HEK293 (cell line): Measurements from ENCODE around the gene CCDC186.

ENCODE experiments used
- ATF2 ChIP-seq: fragments of 450-650 bp; formaldehyde crosslinking; IDR thresholded peaks from 2 replicates; pipeline ENCODE4 v1.5.1; 2016; ENCODE audit warnings: missing biosample characterization, missing genetic modification characterization, low read depth
- CTCF ChIP-seq: fragments of 450-650 bp; formaldehyde crosslinking; IDR thresholded peaks from 2 replicates; pipeline ENCODE4 v1.5.1; 2016; ENCODE audit warnings: missing biosample characterization, missing genetic modification characterization
- IKZF3 ChIP-seq: fragments of 450-650 bp; IDR thresholded peaks from 2 replicates; pipeline ENCODE4 v1.5.0; 2018; ENCODE audit warnings: missing biosample characterization, mild to moderate bottlenecking, missing genetic modification characterization, moderate library complexity
- PRDM4 ChIP-seq: fragments of 450-650 bp; formaldehyde crosslinking; IDR thresholded peaks from 2 replicates; pipeline ENCODE4 v1.5.1; 2017; ENCODE audit warnings: missing biosample characterization, missing genetic modification characterization
- SP2 ChIP-seq: fragments of 450-650 bp; formaldehyde crosslinking; IDR thresholded peaks from 2 replicates; pipeline ENCODE4 v1.5.1; 2016; ENCODE audit warnings: missing biosample characterization, missing genetic modification characterization
- ZBTB21 ChIP-seq: fragments of 450-650 bp; formaldehyde crosslinking; IDR thresholded peaks from 2 replicates; pipeline ENCODE4 v1.5.1; 2017; ENCODE audit warnings: missing biosample characterization, missing genetic modification characterization
- ZFP37 ChIP-seq: fragments of 450-650 bp; formaldehyde crosslinking; IDR thresholded peaks from 2 replicates; pipeline ENCODE4 v1.5.1; 2016; ENCODE audit warnings: missing biosample characterization, missing genetic modification characterization
- ZNF18 ChIP-seq: fragments of 450-650 bp; formaldehyde crosslinking; IDR thresholded peaks from 2 replicates; pipeline ENCODE4 v1.5.1; 2016; ENCODE audit warnings: missing biosample characterization, missing genetic modification characterization
- ZNF2 ChIP-seq: fragments of 450-650 bp; formaldehyde crosslinking; IDR thresholded peaks from 2 replicates; pipeline ENCODE4 v1.5.1; 2016; ENCODE audit warnings: missing biosample characterization, missing genetic modification characterization
- ZNF24 ChIP-seq: fragments of 450-650 bp; formaldehyde crosslinking; IDR thresholded peaks from 2 replicates; pipeline ENCODE4 v1.5.1; 2016; ENCODE audit warnings: missing biosample characterization, missing genetic modification characterization

- no peak for TF ChIP-seq CTCF (tag by site-specific recombination)
- TF ChIP-seq ZFP37: no peak
- no peak for TF ChIP-seq ZNF24 (tag by site-specific recombination)
- no peak for TF ChIP-seq ZBTB21
- TF ChIP-seq SP2 (tag by site-specific recombination): no peak
- TF ChIP-seq ZNF18 (tag by site-specific recombination): no peak
- TF ChIP-seq ZNF2 (tag by site-specific recombination): no peak
- no peak for TF ChIP-seq ATF2 (tag by site-specific recombination)
- no peak for TF ChIP-seq PRDM4 (tag by site-specific recombination)
- TF ChIP-seq IKZF3 (tag by site-specific recombination): no peak
Observed at GRCh38 chr10:114102256-114102655, 71.7 kb downstream of the CCDC186 start.
